GM18508 (cell line): ENCODE measurements around the gene TACC2.
"Not testable (repeated sequence)": the region's sequence is repeated elsewhere in the genome, so short reads cannot be mapped to it uniquely, and the experiment has no call there.

Experiments
- ATAC-seq: cut with Tn5 transposase; IDR thresholded peaks from one replicate; pipeline ENCODE4 v1.9.1; 2021; ENCODE audit warnings: moderate number of reproducible peaks; ENCODE audit not compliant: insufficient read depth, unreplicated experiment

TACC2 gene

GRCh38 chr10:121981346-121981745, 7.6 kb upstream of the TACC2 start:
- ATAC-seq, result no peak

GRCh38 chr10:121983852-121984251, 5.1 kb upstream of the TACC2 start:
- ATAC-seq, result no peak

- no peak for ATAC-seq
Measured at GRCh38 chr10:121984463-121984862, 4.5 kb upstream of the TACC2 start.

DNA sequence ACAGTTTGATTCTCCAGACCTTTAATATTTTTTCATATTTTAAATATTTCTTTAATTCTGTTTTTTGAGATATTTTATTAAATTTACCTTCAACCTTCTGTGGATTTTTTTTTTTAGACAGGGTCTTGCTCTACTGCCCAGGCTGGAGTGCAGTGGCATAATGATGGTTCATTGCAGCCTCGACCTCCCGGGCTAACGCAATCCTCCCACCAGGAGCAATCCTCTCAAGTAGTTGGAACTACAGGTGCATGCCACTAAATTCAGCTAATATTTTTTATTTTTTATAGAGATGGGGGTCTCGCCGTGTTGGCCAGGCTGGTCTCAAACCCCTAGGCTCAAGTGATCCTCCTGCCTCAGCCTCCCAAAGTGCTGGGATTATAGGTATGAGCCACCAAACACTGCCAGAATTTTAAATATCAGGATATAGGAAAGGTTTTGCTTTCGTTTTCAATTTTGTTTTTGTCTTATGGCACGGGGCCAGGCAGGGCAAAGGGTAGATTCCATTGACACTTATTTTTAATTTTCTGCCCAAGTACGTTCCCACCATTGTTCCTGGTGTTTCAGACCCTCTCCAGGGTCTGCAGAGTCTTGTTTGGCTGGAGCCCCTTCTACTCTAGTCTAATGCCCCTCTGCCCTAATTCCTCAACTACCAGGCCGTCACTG, 1.2 kb downstream of the TACC2 start:
- ATAC-seq, result no peak

GRCh38 chr10:121991727-121992126, 2.8 kb downstream of the TACC2 start:
- ATAC-seq, result not testable (repeated sequence)

DNA sequence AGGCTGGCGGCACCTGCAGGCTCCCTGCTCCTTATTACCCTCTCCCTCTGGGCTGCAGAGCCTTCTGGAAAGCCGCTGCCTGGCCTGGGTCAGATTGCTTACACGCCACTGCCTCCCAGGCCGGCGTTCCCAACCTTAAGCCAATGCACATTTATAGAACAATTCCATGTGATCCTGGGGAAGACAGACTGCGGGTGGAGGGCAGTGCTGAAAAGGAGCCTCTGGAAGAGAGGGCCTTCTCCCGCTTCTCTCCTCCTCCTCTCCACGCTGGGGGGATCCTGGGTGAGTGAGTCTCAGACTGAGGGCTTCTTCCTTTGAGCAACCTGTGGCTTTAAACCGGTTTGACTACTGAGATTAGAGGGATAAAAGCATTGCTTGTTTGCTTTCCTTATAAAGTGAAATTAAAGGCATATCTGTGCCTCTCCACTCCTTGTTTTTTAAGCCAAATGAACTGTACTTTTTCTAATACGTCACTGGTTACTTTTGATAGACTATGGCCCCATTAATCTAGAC, 5.5 kb downstream of the TACC2 start:
- no peak for ATAC-seq

- no peak for ATAC-seq
Measured at GRCh38 chr10:121998462-121998861, 9.5 kb downstream of the TACC2 start.

- ATAC-seq, result no peak
Measured at GRCh38 chr10:121999301-121999700, 10.3 kb downstream of the TACC2 start.

DNA sequence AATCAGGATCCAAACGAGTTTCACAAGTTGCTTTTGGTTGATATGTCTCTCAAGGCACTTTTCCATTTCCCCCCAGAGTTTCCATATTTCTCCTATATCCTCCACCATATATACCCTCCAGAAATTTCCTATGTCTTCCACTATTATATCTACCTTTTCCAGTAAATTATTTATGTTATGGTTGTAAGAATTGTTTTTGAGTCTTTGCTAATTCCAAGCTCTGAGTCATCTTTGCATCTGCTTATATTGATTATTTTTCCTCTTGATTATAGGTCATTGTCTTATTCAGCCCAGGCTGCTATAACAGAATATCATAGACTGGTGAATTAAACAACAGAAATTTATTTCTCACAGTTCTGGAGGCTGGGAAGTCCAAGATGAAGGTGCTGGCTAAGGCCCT, 12.7 kb downstream of the TACC2 start:
- ATAC-seq, result no peak

DNA sequence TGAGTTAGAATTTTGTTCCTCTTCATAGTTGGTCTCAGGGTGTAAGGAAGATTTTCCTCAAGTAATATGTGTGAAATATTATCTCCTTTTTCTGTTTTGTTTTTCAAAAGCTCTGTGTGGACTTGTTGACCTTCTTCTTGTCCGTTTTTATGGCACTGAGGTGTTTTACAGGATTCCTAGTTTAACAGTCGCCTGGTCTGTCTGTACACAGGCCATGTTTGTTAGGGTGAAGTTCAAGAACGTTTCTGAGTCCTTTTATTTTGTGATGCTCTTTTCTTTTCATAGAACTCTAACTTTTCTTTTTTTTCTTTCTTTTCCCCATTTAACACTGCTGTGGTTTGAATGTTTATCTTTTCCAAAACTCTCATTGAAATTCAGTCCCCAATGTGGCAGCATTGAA, 18.5 kb downstream of the TACC2 start:
- ATAC-seq, result no peak

DNA sequence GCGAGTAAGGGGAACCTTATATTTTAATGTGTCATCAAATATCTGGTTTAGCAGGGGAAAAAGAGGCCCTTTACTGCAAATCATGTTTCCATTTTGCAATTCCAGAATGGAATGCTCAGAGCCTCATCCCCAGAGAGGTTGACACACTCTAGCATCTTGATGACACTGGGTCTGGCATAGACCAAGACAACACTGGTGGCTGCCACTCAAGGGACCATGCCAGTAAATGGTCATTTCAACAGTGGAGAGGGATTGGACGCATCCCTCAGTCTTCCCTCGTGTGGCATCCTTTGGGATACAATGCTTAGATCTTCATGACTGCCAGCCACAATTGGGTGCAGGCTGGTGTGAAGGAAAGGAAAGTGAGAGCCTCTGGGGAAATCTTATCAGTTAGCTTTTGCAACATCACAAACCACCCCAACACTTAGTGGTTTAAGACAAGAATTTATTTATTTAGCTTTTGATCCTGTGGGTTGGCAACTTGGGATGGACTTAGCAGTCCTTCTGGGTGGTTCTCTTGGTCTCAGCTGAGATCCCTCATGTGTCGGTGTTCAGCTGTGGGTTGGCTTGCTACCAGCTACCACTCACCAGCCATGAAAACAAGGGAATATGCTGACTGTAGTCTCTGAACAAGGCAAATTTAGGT, 21.6 kb downstream of the TACC2 start:
- no peak for ATAC-seq

DNA sequence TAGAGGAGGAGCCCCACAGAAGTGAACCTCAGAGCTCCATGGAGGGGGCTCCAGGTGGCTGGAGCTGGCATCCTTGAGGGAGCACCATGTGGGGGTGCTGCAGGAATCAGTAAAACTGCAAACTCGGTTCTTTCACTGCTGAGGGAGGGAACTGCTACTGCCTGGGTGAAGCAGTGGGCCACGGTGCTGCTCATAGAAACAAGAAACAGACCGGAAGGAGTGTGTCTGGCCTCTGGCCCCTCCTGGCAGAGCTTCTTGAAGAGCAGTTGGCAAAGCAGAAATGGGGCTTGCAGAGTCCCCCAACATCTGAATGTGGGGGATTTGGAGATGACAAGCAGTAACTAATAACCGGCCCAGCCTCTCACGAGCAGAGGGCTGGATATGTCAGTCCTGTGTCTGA, 23.8 kb downstream of the TACC2 start:
- ATAC-seq, result no peak

GRCh38 chr10:122013311-122013780, 24.4 kb downstream of the TACC2 start:
- ATAC-seq, result no peak

- no peak for ATAC-seq
Measured at GRCh38 chr10:122014652-122015248, 25.8 kb downstream of the TACC2 start.

DNA sequence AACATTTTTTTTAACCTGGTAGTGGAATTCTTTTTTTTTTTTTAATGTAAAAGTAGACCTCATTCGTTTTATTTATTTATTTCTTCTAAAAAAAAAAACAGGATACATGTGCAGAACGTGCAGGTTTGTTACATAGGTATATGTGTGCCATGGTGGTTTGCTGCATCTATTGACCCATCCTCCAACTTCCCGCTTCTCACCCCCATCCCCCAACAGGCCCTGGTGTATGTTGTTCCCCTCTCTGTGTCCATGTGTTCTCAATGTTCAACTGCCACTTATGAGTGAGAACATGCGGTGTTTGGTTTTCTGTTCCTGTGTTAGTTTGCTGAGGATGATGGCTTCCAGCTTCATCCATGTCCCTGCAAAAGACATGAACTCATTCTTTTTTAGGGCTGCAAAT, 29.0 kb downstream of the TACC2 start:
- ATAC-seq, result not testable (repeated sequence)

- ATAC-seq, result no peak
Measured at GRCh38 chr10:122018491-122018890, 29.5 kb downstream of the TACC2 start.

DNA sequence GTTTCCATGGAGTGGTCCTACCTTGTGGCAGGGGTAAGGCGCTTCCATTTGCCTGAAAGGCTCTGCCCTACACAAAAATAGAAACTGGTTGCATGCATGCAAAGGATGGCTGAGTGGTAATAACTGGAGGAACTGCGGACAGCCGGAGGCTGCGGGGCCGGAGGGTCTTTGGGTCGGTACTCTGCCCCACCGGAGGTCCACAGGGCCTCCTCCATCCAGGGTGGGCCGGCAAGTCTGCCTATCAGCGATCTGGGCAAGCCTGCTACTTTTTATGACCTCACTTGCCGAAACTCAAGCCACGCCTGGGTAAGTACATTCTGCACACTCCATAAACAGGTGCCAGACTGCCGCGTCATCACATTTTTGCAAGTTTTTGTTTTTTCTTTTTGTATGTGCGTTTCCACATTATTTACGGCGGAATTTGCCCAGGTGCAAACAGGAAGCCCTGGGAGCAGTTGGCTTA, 30.0 kb downstream of the TACC2 start:
- no peak for ATAC-seq

DNA sequence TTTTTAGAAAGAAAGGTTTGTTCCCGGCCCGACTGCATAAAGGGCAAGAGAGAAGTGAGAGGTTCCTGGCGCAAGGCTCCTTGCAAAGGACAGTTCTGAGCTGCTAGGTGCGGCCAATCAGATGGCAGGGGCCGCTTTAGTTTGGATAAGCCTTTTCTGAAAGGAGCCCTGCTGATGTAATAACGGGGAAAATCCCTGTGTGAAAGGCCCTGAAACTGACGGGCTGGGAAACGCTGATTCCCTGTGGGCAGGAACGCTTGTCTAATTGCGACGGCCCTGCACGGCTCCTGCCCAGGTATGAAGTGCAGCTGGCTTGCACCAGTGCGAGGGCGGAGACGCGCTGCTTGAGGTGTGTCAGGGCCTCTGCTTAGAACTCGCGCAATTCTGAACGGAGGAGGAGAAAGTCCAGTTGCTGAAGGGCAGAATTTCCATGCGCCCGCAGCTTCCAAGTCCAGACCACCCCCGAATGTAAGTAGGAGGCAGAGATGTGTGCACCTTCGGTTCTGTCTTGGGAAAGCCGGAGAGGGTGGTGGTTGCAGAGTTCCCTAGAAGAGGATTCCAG, 30.5 kb downstream of the TACC2 start:
- no peak for ATAC-seq

DNA sequence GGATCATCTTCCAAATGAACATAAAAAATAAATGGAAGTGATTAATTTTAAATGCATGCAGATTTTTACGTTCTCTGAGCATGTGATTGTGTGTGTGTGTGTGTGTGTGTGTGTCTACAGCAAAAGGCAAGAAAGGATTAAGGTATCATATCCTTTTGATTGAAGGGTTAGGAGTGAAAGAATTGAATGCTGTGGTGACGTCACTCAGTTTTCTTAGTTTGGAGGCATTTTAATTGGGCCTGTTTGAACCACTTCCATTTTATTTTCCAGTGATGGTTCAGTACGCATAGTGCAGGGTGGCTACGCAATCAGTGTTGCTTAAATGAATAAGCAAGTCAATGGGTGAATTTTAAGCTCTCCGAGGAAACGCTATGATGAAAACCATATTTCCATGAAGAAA, 31.3 kb downstream of the TACC2 start:
- ATAC-seq, result no peak

DNA sequence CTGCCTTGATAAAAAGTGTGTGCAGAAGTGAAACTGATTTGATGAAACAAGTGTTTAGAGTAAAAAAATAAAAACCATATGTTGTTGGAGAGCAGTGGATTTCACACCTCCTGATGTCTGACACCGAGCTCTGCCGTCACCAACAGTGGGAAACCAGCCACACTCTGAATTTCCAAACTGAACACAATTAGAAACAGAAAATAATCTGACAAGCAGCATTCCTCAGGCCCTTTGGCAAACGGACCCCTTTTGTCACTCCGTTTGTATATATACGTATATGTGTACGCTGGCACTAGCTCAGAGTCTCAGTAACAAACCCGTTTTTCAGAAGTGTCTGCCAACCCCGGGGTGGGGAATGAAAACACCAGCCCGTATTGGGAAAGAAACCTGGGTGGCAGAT, 32.4 kb downstream of the TACC2 start:
- ATAC-seq, result no peak

DNA sequence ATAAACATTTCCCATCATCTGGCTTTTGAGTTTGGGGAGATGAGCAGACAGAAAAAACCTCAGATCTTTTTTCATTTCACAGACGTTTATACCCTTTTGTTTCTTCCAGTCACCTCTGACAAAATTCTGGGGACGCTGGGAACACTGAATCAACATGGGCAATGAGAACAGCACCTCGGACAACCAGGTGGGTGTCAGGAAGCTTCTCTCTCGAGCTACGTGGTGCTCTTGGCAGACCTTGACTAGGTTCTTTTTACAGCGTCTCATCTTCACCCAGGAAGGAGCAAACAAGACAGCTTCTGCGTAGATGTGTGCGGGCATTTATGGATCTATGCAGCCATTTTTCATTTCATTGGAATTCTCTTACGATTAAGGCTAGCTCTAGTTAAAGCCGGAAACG, 32.9 kb downstream of the TACC2 start:
- ATAC-seq, result no peak
